Thoracic aorta (tissue), 2 donors: Measurements from ENCODE around the gene NRCAM. TPM values are rescaled to one million over a fixed set of nuclear protein-coding genes. Genes with fewer than 3 reads are reported as not detected.

Experiments
- ATAC-seq: fragments of 150-250 bp; one replicate; pipeline ENCODE4 v1.8.0; 2017; ENCODE audit warnings: low read depth; ENCODE audit not compliant: insufficient number of reproducible peaks, low FRiP score
- DNase-seq: peaks from one replicate; pipeline ENCODE4 v3.0.0-alpha.2; 2020; ENCODE audit warnings: low spot score
- H3K27ac ChIP-seq, 2 donors: fragments of 200-600 bp; sonication (generic); 1 replicate in 1 of 2; 2 replicates in 1 of 2; pipeline ENCODE4 v1.5.1; 2016; ENCODE audit warnings: mild to moderate bottlenecking in 2 of 2, moderate library complexity in 2 of 2
- H3K27me3 ChIP-seq: fragments of 200-600 bp; sonication (generic); replicated peaks from 2 replicates; pipeline ENCODE4 v1.6.0; 2016; ENCODE audit warnings: mild to moderate bottlenecking; ENCODE audit not compliant: insufficient read depth
- H3K36me3 ChIP-seq: fragments of 200-600 bp; sonication (generic); one replicate; pipeline ENCODE4 v1.5.1; 2016
- H3K4me1 ChIP-seq, 2 donors: fragments of 200-600 bp; sonication (generic); 1 replicate in 1 of 2; 2 replicates in 1 of 2; pipeline versions ENCODE4 v1.5.1 to v1.6.0; 2016; ENCODE audit warnings: low read depth in 2 of 2, mild to moderate bottlenecking in 1 of 2; ENCODE audit not compliant: control insufficient read depth in 1 of 2
- H3K4me3 ChIP-seq: fragments of 200-600 bp; sonication (generic); 2 replicates; pipeline ENCODE4 v1.5.1; 2016; ENCODE audit warnings: mild to moderate bottlenecking
- H3K9me3 ChIP-seq: fragments of 200-600 bp; sonication (generic); 2 replicates; pipeline ENCODE4 v1.5.1; 2016
- CTCF ChIP-seq: fragments of 200-600 bp; sonication (generic); IDR thresholded peaks from one replicate; pipeline ENCODE4 v1.5.1; 2019; ENCODE audit warnings: antibody characterized with exemption
- total RNA-seq, 2 donors: library from RNA; depleted of rRNA; stranded (reverse); fragments of >200 nt; gene quantifications; one replicate each; pipeline versions ENCODE4 v1.1.0 to v1.2.3, GENCODE V29; 2016

The NRCAM gene
- total RNA-seq, 2 donors from 2014 or later: 2.4 to 3.3 TPM

- Histone ChIP-seq H3K4me3 (no peak overlapping the region), H3K27me3 (no peaks in the 10 kb centered on the region), H3K4me1 (no peaks in the 10 kb centered on the region), H3K9me3 (no peaks in the 10 kb centered on the region), H3K36me3 (no peaks in the 10 kb centered on the region), H3K27ac (no peak overlapping the region)
- DNase-seq (no peak), ATAC-seq (no peak)
- no peak for TF ChIP-seq CTCF
Observed at GRCh38 chr7:108407676-108408075, 48.6 kb downstream of the NRCAM start.

- H3K27ac ChIP-seq: no peak overlapping the region
- no peak for TF ChIP-seq CTCF
- no peak for ATAC-seq
Observed at GRCh38 chr7:108406222-108406890, 49.9 kb downstream of the NRCAM start.

GRCh38 chr7:108404509-108405420 is 51.5 kb downstream of the NRCAM start:
- Histone ChIP-seq H3K27me3 (no peaks in the 10 kb centered on the region), H3K4me1 (no peaks in the 10 kb centered on the region), H3K9me3 (no peaks in the 10 kb centered on the region), H3K36me3 (no peaks in the 10 kb centered on the region), H3K27ac (no peak overlapping the region), H3K4me3 (no peak overlapping the region)
- ATAC-seq (no peak), DNase-seq (no peak)
- no peak for TF ChIP-seq CTCF

More at GRCh38 chr7:108406222-108406890, 49.9 kb downstream of the NRCAM start:
- Histone ChIP-seq H3K4me3 (no peak overlapping the region), H3K27me3 (no peaks in the 10 kb centered on the region), H3K36me3 (no peaks in the 10 kb centered on the region), H3K9me3 (no peaks in the 10 kb centered on the region), H3K4me1 (no peaks in the 10 kb centered on the region)
- no peak for DNase-seq

- no peak for TF ChIP-seq CTCF
- Histone ChIP-seq H3K4me3 (no peak overlapping the region), H3K9me3 (no peaks in the 10 kb centered on the region), H3K4me1 (no peaks in the 10 kb centered on the region), H3K27me3 (no peaks in the 10 kb centered on the region), H3K36me3 (no peaks in the 10 kb centered on the region), H3K27ac (no peak overlapping the region)
- no peak for ATAC-seq
- DNase-seq: no peak
Observed at GRCh38 chr7:108403597-108404217, 52.5 kb downstream of the NRCAM start.

- Histone ChIP-seq H3K36me3 (no peaks in the 10 kb centered on the region), H3K4me1 (no peaks in the 10 kb centered on the region), H3K4me3 (no peak overlapping the region), H3K27ac (no peak overlapping the region), H3K9me3 (no peaks in the 10 kb centered on the region), H3K27me3 (no peaks in the 10 kb centered on the region)
- DNase-seq: no peak
- ATAC-seq: no peak
- TF ChIP-seq CTCF: no peak
Observed at GRCh38 chr7:108402865-108403264, 53.4 kb downstream of the NRCAM start.
